Measurements from ENCODE around the gene SIRT5.

The SIRT5 gene

DNA sequence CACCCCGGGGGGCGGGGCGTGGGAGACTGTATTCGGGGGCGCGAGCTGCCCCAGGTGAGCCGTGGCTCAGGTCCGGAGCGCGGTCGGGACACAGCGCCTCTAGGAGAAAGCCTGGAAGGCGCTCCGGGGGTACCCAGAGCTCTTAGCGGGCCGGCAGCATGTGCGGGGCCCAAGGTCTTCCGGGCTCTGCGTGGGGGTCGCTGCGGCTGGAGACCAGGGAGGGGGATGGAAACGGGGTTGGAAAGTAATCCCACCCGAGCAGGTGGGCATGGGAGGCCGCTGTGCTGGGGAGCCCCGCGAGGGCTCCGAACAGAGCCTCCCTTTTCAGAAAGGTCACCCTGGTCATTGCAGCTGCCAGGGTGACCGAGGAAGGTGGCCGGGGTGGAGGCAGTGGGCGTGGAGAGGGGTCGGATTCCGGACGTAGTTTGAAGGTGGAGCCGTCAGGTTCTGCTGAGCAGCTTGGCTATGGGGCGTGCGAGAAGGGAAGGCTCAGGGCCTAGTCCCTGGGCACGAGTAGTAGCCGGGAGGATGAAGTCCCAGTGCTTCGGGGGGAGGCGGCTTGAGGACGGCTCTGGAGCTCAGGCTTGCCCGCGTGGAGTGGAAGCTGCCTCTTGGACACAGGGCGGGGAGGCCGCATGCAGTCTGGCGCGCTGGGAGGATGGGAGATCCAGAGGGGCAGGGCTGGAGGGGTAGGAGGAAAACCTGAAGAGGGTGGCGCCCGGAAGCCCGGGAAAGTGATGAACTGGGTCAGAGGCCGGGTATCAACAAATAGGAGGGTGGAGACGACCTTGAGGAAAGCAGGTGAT, at the start of gene SIRT5:
SIRT5 (plus strand) TSS at position 31 of the 806 bp plus-strand sequence. CDS start 9,510 bp downstream, outside the sequence.
- peak; percentile 58 to 66 for DNase-seq

DNA sequence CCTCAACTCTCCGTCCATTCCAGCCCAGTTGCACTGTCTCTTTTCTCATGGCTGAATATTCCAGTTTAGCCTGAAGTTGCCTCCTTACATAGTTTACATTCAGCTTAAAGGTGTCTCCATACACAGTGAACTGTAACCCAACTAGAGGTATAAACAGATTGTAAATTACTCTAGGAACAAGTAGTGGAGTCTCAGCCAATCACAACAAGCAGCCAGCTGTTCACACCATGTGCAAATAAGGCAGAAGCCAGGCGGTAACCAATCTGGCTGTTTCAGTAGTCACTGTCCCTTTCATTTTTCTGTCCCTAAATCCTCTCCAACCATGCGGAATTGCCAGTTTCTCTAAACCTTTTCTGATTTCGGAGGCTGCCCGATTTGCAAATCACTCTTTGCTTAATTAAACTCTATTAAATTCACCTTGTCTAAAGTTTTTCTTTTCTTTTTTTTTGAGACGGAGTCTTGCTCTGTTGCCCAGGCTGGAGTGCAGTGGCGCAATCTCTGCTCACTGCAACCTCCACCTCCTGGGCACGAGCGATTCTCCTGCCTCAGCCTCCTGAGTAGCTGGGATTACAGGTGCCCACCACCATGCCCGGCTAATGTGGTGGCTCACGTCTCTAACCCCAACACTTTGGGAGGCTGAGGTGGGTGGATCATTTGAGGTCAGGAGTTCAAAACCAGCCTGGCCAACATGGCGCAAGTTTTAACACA, 49.4 kb upstream of the SIRT5 start:
- DNase-seq: no peak

GRCh38 chr6:13526357-13526726, 48.1 kb upstream of the SIRT5 start:
- no peak for DNase-seq

GRCh38 chr6:13526727-13527670, 47.4 kb upstream of the SIRT5 start:
- peak; percentile 1 to 5 for DNase-seq

GRCh38 chr6:13527671-13528056, 46.7 kb upstream of the SIRT5 start:
- DNase-seq: no peak

DNA sequence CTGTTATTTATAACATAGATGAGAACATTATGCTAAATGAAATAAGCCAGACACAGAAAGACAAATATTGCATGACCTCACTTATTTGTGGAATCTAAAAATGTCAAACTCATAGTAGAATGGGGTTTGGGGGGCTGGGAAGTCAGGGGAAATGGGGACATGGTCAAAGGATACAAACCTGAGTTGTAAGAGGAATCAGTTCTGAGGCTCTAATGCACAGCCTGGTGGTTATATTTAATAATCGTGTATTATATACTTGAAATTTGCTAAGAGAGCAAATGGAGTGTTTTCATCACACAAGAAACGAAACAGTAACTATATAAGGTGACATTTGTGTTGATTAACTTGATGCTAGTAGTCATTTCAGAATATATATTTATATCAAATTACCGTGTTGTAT, 46.2 kb upstream of the SIRT5 start:
- DNase-seq: no peak

- no peak for DNase-seq
These were observed 45.5 kb upstream of the SIRT5 start for GRCh38 chr6:13528777-13529343.

DNA sequence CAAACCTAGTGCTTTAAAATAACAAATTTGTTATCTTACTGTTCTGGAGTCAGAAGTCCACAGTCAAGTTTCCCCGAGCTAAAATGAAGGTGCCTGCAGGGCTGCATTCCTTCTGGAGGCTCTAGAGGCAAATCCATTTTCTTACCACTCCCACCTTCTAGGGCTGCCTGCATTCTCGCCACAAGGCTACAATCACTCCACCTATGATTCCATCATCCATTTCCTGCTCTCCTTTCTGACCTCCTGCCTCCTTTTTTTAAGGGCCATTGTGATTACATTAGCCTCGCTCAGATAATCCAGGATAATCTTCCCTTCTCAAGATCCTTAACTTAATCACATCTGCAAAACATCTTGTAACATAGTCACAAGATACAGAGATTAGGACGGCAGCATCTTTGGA, 42.4 kb upstream of the SIRT5 start:
- no peak for DNase-seq

DNA sequence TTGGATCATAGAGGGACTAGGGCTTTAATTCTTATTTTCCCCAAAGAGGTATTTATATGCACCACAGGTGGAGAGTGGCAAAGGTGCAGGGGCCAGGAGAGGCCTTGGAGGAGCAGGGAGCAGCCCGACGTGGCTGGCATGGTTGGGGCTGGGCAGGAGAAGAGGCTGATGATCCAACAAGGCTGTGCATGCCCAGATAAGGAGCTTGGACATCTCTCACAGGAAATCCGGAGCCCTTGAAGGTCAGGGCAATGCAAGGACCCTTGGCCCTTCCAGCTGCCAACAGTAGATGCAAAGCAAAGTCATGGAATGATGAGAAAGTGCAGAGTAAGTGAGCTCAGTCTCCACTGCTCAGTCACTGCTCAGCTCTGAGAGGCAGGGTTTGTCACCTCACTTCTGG, 39.9 kb upstream of the SIRT5 start:
- no peak for DNase-seq

DNA sequence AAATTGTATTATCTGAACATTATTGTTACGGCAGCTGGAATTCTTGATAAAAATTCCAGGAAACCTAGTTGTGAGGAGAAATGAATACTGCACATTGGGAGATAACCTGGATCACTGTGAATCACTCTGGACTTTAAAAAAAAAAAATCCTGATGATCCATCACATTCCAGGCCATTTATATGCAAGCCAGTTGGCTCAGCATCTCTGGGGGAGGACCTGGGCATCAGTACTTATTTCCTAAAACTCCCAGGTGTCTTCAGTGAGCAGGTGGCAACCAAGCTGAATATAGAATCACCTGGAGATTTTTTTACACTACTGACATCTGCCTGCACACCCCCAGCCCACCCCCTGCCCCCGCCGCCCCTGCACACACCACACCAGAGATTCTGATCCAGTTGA, 39.1 kb upstream of the SIRT5 start:
- no peak for DNase-seq

GRCh38 chr6:13536796-13537526, 37.4 kb upstream of the SIRT5 start:
- DNase-seq: no peak

DNA sequence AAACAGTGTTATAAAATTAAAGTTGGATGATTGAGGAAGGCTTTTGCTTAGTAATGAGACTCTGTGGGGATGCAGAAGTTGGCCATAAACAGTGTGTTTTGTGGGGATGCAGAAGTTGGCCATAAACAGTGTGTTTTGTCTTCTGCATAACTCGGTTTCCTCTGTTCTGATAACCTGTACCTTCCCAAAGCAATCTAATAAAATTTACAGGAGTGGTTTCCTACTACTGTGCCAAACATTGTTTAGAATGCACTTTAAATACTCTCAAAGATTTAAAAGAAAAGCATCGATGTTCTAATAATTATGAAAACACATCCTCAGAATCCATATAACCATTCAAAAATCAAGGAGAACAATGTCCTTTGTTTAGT, 36.9 kb upstream of the SIRT5 start:
- DNase-seq: no peak

- DNase-seq: no peak
These were observed 36.3 kb upstream of the SIRT5 start for GRCh38 chr6:13538084-13538483.

GRCh38 chr6:13538600-13538999, 35.8 kb upstream of the SIRT5 start:
- DNase-seq: no peak

- DNase-seq: no peak
These were observed 34.8 kb upstream of the SIRT5 start for GRCh38 chr6:13539572-13539971.

DNA sequence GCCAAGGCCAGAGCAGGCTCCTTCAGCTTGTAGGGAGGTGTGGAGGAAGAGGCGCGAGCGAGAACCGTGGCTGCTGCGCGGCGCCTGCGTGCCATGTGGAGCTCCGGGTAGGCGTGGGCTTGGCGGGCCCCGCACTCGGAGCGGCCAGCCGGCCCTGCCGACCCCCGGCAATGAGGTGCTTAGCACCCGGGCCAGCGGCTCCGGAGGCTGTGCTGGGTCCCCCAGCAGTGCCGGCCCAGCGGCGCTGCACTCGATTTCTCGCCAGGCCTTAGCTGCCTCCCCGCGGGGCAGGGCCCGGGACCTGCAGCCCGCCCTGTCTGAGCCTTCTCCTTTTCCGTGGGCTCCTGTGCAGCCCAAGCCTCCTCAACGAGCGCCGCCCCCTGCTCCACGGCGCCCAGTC, 32.9 kb upstream of the SIRT5 start:
- DNase-seq: no peak

GRCh38 chr6:13544454-13545186, 29.8 kb upstream of the SIRT5 start:
- DNase-seq: no peak

DNA sequence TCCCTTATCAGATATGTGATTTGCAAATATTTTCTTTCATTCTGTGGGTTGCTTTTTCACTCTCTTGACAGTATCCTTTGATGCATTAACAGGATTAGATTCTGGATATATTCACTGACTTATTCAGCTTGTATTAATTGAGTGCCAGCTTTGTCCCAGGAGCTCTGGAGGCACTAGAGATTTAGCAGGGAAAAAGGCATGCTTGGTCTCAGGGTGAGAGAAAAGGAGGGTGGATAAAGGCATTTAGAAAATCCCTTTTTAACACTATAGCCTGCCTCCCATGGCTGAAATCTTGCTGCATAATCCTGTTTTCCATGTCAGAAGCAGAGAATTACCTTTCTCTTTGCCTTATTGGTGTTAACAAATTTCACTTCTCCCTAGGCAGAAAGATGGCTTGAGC, 28.5 kb upstream of the SIRT5 start:
- no peak for DNase-seq

DNA sequence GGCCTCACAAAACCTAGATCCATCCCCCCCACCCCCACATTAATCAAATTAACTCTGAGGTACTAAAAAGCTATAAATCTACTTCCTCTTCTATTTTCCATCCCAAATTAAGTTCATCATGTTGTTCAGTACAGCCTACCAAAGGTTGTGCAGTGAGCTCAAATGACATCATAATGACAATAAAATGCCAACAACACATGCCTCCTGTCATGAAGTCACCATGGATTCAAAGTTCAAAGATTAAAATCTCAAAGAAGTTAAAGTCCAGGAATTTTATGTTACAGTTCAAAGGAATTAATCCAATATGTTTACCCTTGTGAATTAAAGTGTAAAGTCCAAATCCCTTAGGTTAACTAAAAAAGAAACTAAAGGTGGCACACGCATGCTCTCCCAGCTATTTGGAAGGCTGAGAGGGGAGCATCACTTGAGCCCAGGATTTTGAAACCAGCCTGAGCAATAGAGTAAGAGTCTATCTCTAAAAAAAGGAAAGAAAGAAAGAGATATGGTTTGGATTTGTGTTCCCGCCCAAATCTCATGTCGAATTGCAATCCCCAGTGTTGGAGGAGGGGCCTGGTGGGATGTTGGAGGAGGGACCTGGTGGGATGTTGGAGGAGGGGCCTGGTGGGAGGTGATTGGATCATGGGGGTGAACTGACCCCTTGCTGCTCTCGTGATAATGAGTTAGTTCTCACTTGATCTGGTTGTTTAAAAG, 25.7 kb upstream of the SIRT5 start:
- no peak for DNase-seq

DNA sequence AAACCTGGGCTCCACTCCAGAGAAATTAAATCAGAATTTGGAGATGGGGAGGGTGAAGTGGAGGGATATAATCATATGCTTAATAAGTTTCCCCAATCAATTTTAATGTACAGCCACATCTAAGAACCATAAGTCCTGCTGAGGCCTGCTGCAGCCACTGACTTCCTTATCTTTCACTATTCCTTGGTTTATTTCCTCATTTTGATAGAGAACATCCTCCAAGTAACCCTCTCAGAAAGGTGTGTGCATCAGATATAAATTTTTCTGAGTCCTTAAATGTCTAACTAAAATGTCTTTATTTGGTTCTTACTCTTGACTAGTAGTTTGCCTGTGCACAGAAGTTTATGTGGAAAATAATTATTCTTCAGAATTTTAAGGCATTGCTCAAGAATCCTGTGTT, 23.7 kb upstream of the SIRT5 start:
- no peak for DNase-seq

- DNase-seq: no peak
These were observed 20.8 kb upstream of the SIRT5 start for GRCh38 chr6:13553646-13554045.
